CD4-positive, alpha-beta T cell treated with Interferon alpha-2 for 1 hour (primary cell): ENCODE results near the gene MTMR6.
A peak's percentile ranks its signal among the peaks of the same experiment; 100 is the strongest.
"Not testable (repeated sequence)": the region's sequence is repeated elsewhere in the genome, so short reads cannot be mapped to it uniquely, and the experiment has no call there.

Experiments used
- DNase-seq, 2 donors: peaks; one replicate each; pipeline ENCODE4 v3.0.0-alpha.2; 2020 to 2022

MTMR6 gene

DNA sequence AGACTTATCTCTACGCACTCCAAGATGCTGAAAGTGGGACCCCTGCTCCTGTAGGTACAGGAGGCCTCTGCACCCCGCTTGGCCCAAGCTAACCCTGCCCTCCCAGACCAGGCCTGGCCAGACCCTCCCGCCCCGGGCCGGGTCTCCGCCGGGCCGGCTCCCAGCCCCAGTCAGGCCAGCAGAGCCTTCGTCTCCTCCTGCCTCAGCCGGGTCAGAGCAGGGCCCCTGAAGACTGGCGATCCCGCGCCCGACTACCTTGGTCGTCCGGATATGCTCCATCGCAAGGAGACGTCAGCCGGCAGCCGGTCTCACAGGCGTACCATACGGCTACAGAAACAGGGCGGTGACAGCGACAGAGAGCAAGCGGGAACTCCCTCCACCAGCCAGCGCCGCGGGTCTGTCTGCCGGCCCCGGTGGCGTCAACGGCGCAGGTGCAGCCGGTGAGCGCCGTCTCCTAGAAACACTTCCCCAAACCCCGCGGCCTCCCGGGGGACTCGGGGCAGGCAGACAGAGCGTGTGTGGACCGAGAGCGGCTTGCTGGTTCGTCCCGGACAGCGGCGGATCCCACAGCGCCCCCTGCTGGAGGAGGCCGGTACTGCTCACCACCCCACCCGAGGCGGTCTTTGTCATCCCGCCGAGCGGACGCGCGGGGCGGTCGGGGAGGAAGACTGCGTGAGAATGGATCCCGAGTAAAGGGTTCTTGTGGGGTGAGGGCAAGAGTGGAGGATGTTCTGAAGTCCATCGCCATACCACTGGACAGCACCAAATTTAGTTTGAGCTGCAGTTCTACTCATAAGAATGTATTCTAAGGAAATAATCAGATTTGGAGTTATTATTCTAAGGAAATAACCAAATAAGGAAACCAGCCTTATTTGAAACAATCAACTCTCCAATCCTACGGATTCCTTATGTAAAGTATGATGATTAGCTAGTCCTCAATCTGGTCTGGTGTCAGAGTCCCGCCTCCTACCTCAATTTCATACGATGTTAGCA is at the start of gene MTMR6:
TSS of gene MTMR6 (minus strand) at position 520 of the 993 bp plus-strand sequence. CDS start at position 279, 241 bp downstream.
- peak; percentile 93 to 95 for DNase-seq

GRCh38 chr13:25335856-25336255 is 48.6 kb upstream of the MTMR6 start:
- no peak for DNase-seq

GRCh38 chr13:25330541-25330940 is 43.3 kb upstream of the MTMR6 start:
- no peak for DNase-seq

DNA sequence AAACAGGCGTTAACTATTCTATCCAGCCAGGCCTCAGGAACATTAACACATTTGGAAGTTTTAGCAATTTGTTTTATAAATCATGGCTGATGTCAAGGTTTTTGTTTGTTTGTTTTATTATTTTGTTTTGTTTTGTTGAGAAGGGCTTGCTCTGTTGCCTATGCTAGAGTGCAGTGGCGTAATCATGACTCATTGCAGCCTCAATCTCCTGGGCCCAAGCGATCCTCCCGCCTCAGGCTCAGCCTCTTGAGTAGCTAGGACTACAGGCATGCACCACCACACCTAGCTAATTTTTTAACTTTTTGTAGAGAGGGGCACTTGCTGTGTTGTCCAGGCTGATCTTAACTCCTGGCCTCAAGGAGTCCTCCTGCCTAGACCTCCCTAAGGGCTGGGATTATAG is 42.4 kb upstream of the MTMR6 start:
- DNase-seq: no peak

DNA sequence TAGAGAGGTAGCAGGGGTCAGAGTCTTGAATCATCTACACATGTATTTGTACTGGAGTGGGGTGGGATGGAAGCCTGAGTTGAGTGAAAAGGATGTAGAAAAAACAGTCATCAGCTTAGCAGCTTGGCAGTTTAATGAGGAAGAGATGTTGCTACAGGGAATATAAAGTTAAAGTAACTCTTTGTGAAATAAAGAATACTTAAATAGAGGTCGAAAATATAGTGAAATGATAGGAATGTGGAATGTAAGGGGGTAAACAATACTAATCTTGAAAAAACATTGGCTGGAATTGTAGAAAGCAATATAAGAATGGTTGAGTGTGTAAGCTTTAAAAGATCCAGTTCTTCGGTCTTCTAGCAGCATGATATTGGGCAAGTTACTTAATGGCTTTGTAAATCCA is 36.8 kb upstream of the MTMR6 start:
- DNase-seq: no peak

DNA sequence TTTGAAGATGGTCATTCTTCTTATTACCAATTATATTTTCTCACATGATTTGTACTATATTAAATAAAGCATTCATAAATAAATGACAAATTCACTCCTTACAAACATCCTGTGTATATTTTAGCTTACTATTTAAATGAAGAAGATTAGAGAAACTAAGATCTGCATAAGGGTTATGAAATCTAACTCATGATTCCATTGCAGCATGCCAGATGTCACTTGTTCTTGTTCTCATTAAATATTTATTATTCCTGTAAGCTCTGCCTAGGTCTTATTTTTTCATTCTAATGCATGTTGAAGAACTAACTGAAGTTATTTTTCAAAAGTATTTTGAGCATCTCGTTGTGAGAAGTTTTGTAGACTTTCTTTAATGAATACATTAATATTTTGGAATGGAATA is 32.5 kb upstream of the MTMR6 start:
- no peak for DNase-seq

- DNase-seq: not testable (repeated sequence)
These were observed 31.7 kb upstream of the MTMR6 start for GRCh38 chr13:25318946-25319345.

DNA sequence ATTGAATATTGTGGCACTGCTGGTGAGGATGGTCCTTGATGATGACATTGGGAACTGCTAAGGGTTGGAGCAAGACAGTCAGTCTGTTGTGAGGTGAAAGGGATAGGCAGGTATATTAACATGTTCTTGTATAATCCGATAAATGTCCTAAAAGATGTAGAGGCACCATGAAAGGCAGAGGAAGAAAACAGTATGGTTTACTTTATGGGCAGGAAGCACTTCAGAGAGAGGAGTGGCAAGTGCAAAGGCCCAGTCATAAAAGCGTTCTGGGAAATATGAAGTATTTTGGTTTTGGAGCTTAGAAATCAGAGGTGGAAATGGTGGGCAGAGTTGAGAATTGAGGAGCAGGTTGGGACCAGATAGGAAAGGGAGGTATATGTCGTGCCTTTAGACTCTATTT is 23.6 kb upstream of the MTMR6 start:
- DNase-seq: no peak

- no peak for DNase-seq
These were observed 19.6 kb upstream of the MTMR6 start for GRCh38 chr13:25306671-25307464.

DNA sequence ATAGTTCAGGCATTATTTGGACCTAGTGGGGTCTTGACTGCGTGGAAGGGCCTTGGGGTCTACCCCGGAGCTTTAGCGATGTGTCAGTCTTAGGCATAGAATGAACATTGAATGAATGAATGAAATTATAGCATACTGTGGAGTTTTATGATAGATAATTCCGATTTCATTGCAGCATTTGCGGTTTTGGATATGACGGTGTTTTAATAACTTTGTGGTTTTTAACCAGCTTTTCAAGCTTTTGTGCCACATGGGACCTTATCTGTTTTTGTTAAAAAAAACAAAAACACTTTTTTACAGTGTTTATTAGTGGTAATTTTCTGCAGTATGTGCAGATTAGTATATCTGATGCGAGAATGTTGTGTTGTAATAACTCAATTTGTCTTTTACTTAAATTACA is 14.8 kb upstream of the MTMR6 start:
- DNase-seq: no peak

GRCh38 chr13:25301347-25302113 is 14.2 kb upstream of the MTMR6 start, which contains the start of gene NUP58:
Gene NUP58, plus strand, starts transcription at chr13:25301625. Its CDS starts 149 bp downstream, at chr13:25301774.
- peak; percentile 92 to 94 for DNase-seq

DNA sequence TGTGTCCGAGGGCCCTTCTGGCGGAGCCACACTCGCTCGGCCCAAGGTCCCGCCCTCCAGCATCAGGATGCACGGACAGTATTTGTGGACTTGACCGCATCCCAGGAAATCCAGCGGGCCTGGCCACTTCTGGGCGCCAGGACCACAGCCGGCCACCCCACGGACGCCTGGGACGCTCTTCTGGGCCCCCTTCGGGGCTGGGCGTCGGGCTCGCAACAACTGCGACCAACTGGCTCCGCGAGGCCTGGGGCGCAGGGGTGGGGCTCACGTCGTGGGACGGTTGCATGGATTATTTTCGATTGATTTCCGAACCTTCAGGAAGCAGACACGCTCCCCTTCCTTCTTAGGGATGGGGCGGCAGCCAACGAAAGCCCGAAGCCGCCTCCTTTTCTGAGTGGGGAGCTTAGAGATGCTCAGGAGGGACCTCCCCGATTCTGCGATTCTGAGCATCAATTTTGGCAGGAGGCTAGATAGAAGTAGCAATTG is 13.6 kb upstream of the MTMR6 start:
- DNase-seq: peak in 1 of 2 donors; percentile 2

- no peak for DNase-seq
These were observed 8.4 kb upstream of the MTMR6 start for GRCh38 chr13:25295701-25296100.

- no peak for DNase-seq
These were observed 7.9 kb upstream of the MTMR6 start for GRCh38 chr13:25295228-25295627.

- peak in 1 of 2 donors; percentile 56 for DNase-seq
These were observed 5.0 kb upstream of the MTMR6 start for GRCh38 chr13:25292301-25292700.

- no peak for DNase-seq
These were observed 4.4 kb upstream of the MTMR6 start for GRCh38 chr13:25291691-25292090.

DNA sequence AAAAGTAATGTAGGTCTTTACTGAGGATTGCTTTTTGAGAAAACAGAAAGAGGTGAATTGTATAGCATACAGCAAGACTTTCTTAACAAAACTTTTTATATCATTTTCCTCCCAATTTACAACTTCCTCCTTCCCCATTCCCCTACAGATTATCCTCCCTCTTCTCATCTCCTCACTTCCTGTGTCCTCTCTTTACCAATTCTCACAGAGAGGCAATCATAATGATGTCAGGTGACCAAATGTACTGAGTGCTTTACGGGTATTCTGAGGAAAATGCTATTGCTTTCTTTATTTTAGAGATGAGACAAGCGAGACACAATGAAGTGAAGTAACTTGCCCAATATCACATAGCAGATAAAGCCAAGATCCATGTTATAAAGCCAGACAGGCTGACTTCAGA is 1.7 kb upstream of the MTMR6 start:
- no peak for DNase-seq

DNA sequence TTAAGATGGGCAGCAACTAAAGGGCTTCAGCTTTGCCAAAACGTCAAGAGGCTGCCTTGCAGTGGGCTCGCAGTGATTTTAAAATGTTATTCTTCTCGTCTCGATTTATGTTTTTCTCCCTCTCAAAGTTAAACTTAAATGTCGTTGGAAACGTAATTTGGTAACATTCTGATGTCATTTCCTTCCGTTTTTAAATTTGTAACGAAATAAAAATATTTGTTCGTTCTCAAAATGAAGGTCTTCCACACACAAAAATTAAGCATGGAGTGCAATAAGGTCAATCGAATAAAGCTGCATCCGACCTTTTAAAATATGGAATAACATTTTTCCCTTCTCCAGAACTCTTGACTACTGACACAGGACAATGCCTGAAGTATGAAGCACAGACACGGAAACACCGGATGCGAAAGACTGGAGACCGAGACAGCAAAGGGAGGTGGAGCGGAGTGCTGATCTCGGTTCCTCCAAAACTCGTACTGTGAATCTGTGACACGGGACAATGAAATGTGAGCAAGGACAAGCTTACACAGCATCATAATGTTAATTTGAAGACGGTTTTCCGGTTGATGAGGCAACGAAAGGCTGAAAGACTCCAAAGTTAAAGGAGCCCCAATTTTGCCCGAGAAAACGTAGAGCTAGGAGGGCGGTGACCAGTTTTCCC is 850 bp downstream of the MTMR6 start:
- peak; percentile 55 to 61 for DNase-seq

DNA sequence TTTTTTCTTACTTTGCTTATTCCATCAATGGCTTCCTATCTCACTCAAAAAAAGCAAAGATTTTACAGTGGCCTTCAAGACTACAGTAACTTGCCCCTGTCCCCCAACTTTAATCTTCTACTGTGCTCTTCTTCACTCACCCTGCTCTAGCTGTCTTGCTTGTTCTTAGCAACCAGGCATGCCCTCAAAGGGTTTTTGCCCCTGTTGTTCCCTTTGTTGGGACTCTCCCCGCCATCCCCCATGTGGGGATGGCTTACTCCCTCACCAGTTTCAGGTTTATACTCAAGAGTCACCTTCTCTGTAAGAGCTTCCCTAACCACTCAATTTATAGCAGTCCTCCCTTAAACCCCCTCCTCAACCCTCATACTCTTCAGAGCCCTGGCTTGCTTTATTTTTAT is 5.4 kb downstream of the MTMR6 start:
- DNase-seq: no peak

DNA sequence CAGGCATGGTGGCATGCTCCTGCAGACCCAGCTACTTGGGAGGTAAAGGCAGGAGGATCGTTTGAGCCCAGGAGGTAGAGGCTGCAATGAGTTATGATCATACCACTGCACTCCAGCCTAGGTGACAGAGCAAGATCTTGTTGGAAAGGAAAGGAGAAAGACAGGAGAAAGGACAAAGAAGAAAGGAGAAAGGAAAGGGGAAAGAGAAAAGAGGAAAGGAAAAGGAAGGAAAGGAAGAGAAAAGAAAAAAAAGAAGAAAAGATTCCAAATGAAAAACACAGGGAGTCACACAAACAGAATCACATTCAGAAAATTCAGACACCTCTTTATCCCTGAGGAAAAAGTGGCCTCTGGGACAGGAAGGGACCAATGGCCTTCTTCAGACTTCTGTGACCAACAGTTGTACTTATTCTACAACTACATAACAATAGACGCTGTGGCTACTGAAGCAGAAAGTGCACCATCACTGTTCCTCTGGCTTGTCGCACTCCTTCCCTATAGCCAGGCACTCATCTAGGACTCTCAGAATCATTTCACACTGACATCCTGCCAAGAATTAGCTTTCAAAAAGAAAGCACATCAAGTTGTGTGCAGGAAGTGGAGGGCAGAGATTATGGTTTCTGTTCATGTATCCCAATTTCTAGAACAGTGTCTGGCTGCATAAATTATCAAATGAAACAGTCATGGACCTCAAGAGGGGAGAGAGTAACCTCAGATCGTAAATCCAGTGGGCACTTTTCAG is 5.9 kb downstream of the MTMR6 start:
- DNase-seq: no peak

GRCh38 chr13:25280396-25280795 is 6.9 kb downstream of the MTMR6 start:
- no peak for DNase-seq
